NCI-H2081 treated with DMSO at 0.1 percent for 48 hours (cell line): ENCODE measurements around the gene PIANP.

ENCODE experiments used
- DNase-seq: peaks from one replicate; lab custom pipeline; 2025; lab: John Stamatoyannopoulos, UW

The PIANP gene

GRCh38 chr12:6667559-6668210 is 32.9 kb downstream of the PIANP start:
- no peak for DNase-seq

GRCh38 chr12:6666211-6666610 is 34.4 kb downstream of the PIANP start:
- DNase-seq: no peak

GRCh38 chr12:6664902-6665301 is 35.7 kb downstream of the PIANP start:
- DNase-seq: no peak

DNA sequence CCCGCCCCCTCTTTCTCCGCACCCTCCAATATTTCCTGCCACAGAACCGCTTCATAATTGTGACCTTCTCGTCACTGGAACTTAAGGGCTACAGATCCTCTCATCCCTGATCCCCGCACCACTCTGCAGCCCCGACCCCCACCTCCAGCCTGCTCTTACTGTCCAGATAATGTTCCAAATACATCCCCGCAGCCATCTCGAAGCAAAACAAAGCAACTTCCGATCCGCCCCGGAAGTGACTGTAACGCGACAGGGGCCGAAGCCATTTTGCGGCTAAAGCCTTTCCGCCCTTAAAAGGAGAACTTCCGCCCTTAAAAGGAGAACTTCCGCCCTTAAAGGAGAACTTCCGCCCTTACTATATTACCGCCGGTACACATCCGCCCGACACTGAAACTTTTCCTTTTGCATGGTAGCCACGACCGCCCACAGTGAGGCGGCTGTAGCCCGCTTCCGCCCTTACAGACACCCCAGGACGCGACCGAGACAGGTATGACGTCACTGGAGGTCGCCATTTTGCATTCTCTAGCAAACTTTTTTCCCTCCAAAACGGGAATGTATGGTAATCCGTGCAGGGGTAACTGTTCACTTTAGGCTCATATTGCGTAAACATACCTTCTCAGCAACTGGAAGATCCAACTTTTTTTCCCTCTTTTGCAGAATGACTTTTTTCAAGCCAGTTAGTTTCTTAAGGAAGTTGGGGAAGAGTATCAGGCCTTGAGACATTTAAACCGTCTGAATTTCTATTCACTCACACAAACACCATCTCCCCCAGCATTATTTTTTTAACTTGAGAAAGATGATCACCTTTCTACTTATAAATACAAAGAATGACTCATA is 37.5 kb downstream of the PIANP start, which contains the start of gene ING4:
ING4 (minus strand) TSS at position 214 of the 837 bp plus-strand sequence; CDS start at position 196, 18 bp downstream.
- peak; percentile 98 for DNase-seq

DNA sequence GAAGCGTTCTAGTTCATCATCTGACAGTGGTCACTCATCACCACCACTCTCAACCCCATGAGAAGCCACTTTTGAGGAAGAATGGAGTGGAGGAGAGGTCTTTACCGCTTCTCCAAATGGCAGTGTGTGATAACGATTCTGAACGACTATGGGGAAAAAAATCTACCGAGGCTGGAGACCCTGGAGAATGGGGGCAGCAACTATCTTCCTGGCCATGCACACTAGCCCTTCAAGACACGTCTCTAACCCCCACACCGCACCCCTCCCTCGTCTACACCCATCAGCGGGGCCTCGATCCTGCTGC is 38.1 kb downstream of the PIANP start:
- no peak for DNase-seq

DNA sequence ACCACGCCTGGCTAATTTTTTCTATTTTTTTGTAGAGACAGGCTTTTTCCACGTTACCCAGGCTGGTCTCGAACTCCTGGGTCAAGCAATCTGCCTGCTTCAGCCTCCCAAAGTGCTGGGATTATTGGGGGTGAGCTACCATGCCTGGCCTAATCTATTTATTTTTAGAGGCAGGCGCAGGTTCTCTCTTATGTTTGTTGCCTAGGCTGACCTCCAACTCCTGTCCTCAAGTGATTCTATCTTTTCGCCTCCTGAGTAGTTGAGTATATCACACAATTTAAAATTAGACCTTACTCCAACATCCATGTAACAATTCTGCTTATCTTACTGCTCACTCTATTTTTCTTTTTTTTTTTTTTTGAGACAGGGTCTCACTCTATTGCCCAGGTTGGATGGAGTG is 46.6 kb downstream of the PIANP start:
- DNase-seq: no peak

DNA sequence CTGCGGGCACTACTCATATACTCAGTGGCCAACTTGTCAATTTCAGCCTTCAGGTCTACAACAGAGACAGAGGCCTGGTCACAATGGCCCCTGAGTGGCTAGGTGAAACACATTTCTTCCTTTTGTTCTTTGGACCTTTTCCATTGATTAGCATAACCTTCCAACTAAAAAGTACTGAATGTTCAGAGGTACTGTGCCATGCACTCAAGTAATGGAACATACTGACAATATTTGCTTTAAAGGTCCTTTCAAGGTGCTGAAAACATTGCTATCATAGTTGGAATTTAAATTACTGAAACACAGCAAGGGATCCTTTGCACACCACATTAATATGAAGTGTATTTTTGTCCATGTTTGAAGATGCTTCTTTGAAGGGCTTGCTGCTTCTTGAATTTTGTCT is 47.3 kb downstream of the PIANP start:
- no peak for DNase-seq

DNA sequence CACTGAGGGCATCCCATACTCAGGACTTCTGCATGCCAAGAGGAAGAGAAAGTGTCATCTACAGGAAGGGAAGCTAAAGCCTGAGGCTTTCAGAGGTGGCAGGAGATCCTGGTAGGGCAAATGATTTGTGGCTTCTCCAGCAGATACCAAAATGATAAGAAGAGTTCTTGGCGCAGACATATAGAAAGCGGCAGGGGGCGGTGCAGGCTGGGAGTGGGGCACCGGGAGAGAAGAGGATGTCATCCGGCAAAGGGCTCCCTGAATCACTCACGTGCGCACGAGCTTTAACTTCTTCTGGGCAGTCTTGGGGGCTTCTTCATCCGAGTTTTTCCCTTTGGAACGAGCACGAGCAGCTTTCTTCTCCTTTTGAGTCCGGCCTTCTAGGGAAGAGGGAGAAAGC is 48.2 kb downstream of the PIANP start:
- DNase-seq: no peak

DNA sequence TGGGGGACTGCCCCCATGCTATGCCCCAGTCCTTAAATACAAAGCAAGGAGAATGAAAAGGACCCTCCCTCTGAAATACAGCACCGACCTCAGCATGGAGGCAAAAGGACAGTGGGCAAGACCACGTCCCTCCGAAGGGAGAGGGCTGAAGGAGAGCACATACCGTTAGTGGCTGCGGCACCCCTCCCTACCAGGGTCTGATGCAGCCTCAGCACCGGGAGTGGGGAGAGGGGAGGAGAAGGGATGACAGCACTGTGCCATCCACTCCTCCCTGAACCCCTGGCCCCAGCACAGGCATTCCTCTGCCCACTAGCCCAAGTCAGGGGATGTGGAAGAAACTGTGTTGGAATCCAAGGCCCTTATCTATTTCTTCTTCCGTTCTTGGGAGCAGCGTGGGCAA is 49.8 kb downstream of the PIANP start:
- no peak for DNase-seq

GRCh38 chr12:6647083-6647604 is 53.5 kb downstream of the PIANP start, which contains the start of gene ACRBP:
TSS of gene ACRBP (minus strand) at chr12:6647432. CDS start at chr12:6647366, 66 bp downstream.
- no peak for DNase-seq

- no peak for DNase-seq
These were observed 54.1 kb downstream of the PIANP start for GRCh38 chr12:6646276-6647082.

DNA sequence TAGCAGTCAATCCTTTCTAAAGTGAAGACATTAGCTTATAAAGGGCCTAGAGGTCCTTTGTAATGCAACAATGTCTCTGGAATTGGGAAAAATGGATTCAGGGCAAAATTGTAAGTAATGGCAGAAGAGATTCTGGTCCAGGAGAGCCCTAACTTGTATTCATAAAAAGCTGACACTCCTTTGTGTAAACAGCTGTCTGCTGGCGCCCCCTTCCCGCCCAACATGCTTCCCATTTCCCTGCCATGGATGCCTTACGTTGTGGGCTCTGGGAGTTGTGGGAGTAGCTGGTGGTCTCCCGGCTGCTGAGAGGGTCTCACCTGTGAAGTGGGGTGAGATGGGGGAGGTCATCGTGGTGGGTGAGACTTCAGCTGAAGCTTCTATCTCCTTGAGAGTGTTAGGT is 55.7 kb downstream of the PIANP start:
- no peak for DNase-seq

- DNase-seq: no peak
These were observed 56.4 kb downstream of the PIANP start for GRCh38 chr12:6644257-6644596.
